Activated gamma-delta T cell treated with Interleukin-2 at 50 U/mL for 16 hours (primary cell): ENCODE data around the gene MIEN1.
A peak's percentile ranks its signal among the peaks of the same experiment; 100 is the strongest.
"Not testable (repeated sequence)": the region's sequence is repeated elsewhere in the genome, so short reads cannot be mapped to it uniquely, and the experiment has no call there.

Experiments used
- DNase-seq: peaks from one replicate; pipeline ENCODE4 v3.0.0-alpha.2; 2020

Gene MIEN1

GRCh38 chr17:39714234-39714633 lies 16.1 kb downstream of the MIEN1 start:
- DNase-seq = no peak

GRCh38 chr17:39711851-39712250 lies 18.5 kb downstream of the MIEN1 start:
- no peak for DNase-seq

DNA sequence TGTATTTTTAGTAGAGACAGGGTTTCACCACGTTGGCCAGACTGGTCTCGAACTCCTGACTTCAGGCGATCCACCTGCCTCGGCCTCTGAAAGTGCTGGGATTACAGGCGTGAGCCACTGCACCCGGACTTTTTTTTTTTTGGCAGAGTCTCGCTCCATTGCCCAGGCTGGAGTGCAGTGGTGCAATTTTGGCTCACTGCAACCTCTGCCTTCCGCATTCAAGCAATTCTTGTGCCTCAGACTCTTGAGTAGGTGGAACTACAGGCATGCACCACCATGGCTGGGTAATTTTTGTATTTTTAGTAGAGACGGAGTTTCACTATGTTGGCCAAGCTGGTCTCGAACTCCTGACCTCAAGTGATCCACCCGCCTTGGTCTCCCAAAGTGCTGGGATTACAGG lies 19.3 kb downstream of the MIEN1 start:
- DNase-seq = not testable (repeated sequence)

GRCh38 chr17:39709998-39710964 lies 20.1 kb downstream of the MIEN1 start:
- no peak for DNase-seq

DNA sequence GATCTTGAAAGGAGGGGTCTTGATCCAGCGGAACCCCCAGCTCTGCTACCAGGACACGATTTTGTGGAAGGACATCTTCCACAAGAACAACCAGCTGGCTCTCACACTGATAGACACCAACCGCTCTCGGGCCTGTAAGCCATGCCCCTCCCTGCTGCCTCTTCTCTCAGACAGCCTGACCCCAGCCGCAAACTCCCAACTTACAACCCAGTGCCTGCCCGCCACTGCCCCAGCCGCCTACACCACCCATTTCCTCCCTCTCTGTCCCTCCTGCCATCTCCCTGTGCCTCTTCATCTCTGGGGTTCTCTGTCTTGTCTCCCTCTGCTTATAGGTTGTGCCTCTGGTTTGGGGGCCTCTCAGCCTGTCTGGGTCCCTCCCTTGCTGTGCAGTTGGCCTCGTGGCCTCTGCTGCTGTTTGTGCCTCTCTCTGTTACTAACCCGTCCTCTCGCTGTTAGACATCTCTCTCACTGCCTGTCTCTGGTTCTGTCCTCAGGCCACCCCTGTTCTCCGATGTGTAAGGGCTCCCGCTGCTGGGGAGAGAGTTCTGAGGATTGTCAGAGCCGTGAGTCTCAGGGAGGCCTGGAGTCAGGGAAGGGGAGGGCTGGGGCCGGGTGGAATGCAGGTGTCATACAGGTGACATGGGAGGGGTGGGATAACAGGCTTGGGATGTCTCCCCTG lies 20.9 kb downstream of the MIEN1 start:
- no peak for DNase-seq

DNA sequence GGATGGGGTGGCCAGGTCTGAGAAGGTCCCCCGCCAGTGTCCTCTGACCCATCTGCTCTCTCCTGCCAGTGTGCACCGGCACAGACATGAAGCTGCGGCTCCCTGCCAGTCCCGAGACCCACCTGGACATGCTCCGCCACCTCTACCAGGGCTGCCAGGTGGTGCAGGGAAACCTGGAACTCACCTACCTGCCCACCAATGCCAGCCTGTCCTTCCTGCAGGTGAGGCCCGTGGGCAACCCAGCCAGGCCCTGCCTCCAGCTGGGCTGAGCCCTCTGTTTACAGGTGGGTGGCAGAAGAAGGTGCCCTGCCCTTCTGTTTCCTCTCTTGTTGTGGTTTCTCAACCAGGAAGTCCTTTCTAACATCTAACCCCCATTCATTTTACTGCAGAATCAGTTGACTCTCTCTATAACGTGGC lies 23.4 kb downstream of the MIEN1 start:
- DNase-seq = peak; percentile 15

DNA sequence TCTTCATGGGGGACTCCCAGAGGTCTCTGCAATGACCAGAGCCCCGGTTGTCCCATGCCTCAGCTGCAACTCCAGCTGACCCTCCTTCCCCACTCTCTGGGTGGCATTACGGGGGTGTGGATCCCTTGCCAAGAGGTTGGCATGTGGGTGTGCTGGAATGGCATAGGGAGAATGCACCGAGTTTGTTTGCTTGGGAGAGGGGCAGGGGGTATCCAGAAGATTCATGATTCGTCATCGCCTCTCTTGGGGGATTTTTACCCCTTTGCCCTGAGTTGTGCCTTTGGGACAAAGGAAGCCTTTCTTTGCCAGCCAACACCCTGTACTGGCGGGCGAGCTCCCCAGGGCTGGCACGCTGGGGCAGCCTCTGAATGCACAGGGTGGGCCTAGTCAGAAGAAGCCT lies 23.9 kb downstream of the MIEN1 start:
- no peak for DNase-seq

DNA sequence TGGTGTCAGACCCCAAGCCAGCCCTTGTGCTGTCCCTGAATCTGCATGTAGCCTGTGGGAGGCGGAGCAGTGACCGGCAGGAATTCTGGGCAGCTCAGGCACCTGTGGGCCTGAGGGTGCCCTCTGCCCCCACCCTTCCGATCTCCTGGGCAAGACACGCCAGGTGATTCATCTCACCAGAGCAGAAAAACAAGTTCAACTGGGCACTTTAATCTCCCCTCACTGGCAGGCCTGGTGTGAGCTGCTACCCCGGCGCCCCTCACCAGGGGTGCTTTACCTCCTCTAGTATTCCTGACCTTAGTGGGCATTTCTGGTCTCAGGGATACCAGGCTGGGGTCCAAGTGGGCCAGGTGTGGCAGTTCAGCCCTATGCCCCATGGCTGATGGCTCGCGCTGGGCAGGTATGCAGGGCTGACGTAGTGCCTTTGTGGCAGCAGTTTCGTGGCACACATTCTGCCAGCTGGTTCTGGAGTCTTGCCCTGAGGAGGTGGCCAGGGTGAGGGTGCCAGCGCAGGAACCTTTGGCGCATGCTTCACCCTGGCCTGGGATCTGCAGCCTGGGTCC lies 24.5 kb downstream of the MIEN1 start:
- no peak for DNase-seq

- no peak for DNase-seq
Measured at GRCh38 chr17:39704821-39705551, 25.3 kb downstream of the MIEN1 start.

- no peak for DNase-seq
Measured at GRCh38 chr17:39703913-39704312, 26.4 kb downstream of the MIEN1 start.

GRCh38 chr17:39702901-39703893 lies 27.1 kb downstream of the MIEN1 start:
- no peak for DNase-seq

DNA sequence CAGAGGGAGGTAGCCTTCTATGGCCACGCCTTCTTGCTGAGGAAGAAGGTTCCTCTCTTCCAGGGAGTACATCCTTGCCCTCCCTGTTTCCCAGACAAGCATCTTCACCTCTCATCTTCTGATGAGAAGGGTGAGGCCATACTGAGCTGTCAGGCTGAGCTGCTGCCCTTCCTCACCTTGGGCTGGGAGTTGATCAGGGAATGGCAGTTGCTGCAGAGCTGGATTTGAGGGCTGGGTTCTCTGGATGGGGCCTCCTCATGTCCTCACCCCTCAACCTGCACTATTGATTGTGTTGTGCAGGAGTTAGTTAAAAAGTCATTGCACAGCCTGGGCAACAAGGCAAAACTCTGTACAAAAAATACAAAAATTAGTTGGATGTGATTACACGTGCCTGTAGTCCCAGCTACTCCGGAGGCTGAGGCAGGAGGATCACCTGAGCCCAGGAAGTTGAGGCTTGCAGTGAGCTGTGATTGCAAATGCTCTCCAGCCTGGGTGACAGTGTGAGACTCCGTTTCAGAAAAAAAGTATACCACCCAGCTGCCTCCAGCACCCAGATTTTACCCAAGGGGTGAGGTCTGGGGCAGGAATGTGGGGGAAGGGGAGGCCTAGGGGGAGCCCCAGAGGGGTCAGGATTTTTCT lies 28.4 kb downstream of the MIEN1 start:
- DNase-seq = no peak

GRCh38 chr17:39701012-39701783 lies 29.1 kb downstream of the MIEN1 start:
- no peak for DNase-seq

GRCh38 chr17:39700148-39700987 lies 30.0 kb downstream of the MIEN1 start:
- no peak for DNase-seq

DNA sequence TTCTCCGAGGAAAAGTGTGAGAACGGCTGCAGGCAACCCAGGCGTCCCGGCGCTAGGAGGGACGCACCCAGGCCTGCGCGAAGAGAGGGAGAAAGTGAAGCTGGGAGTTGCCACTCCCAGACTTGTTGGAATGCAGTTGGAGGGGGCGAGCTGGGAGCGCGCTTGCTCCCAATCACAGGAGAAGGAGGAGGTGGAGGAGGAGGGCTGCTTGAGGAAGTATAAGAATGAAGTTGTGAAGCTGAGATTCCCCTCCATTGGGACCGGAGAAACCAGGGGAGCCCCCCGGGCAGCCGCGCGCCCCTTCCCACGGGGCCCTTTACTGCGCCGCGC lies 30.5 kb downstream of the MIEN1 start, which contains the start of gene ERBB2:
TSS of gene ERBB2 (plus strand) at position 247 of the 330 bp plus-strand sequence. CDS start 175 bp downstream, outside the sequence.
- DNase-seq = no peak

DNA sequence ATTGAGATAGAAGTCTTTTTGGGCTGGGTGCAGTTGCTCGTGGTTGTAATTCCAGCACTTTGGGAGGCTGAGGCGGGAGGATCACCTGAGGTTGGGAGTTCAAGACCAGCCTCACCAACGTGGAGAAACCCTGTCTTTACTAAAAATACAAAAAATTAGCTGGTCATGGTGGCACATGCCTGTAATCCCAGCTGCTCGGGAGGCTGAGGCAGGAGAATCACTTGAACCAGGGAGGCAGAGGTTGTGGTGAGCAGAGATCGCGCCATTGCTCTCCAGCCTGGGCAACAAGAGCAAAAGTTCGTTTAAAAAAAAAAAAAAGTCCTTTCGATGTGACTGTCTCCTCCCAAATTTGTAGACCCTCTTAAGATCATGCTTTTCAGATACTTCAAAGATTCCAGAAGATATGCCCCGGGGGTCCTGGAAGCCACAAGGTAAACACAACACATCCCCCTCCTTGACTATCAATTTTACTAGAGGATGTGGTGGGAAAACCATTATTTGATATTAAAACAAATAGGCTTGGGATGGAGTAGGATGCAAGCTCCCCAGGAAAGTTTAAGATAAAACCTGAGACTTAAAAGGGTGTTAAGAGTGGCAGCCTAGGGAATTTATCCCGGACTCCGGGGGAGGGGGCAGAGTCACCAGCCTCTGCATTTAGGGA lies 31.0 kb downstream of the MIEN1 start:
- not testable (repeated sequence) for DNase-seq

DNA sequence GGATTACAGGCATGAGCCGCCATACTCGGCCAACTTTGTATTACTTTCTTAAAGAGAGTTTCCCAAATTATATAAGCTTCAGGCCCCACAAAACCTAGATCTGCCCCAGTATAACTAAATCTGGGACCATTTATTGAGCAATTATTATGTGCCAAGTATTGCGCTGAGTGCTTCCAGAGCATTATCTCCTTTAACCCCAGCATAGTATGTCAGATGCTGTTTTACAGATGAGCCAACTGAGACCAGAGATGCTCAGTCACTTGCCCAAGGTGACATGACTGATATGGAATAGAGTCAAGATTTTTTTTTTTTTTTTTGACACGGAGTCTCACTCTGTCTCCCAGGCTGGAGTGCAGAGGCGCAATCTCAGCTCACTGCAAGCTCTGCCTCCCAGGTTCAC lies 32.4 kb downstream of the MIEN1 start:
- no peak for DNase-seq

DNA sequence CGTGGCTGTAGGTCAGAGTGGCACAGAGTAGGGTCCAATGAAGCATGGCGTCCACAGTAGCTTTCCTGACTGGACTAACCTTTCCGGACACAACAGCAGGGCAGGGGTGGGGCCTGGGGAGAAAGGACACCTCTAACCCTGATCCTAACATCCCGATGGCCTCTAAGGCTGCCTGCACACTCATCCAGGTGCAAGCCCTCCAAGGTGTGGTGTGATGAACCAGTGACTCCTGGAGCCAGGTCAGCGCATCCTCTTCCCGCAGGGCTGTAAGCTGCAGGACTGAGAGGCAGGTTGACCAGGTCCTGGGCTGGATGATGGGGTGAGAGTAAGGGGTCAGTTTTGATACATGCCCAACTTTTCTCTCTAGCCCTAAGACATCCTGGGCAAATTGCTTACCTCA lies 33.6 kb downstream of the MIEN1 start:
- no peak for DNase-seq

GRCh38 chr17:39695089-39695474 lies 35.2 kb downstream of the MIEN1 start:
- DNase-seq = no peak
